Immature natural killer cell (primary cell): ENCODE measurements around the gene MGAT4A. TPM values are rescaled to one million over a fixed set of nuclear protein-coding genes. Genes with fewer than 3 reads are reported as not detected.

ENCODE experiments used
- DNase-seq, 3 donors: peaks; one replicate each; pipeline ENCODE4 v3.0.0; 2022; ENCODE audit warnings: mixed read lengths in 1 of 3
- H3K27ac Mint-ChIP-seq, 6 donors: one replicate each; pipeline ENCODE4 v1.8.0; 2020; ENCODE audit warnings: mixed read lengths in 6 of 6, mild to moderate bottlenecking in 5 of 6, inconsistent platforms in 4 of 6, moderate library complexity in 3 of 6
- H3K27me3 Mint-ChIP-seq, 3 donors: one replicate each; pipeline ENCODE4 v1.8.0; 2020 to 2021; ENCODE audit warnings: low read depth in 3 of 3, mild to moderate bottlenecking in 3 of 3, mixed read lengths in 3 of 3, moderate library complexity in 3 of 3, inconsistent platforms in 1 of 3
- H3K36me3 Mint-ChIP-seq, 3 donors: one replicate each; pipeline ENCODE4 v1.8.0; 2020; ENCODE audit warnings: mixed read lengths in 3 of 3, inconsistent platforms in 2 of 3, mild to moderate bottlenecking in 2 of 3
- H3K4me1 Mint-ChIP-seq, 2 donors: one replicate each; pipeline ENCODE4 v1.8.0; 2020; ENCODE audit warnings: inconsistent platforms in 2 of 2, mild to moderate bottlenecking in 2 of 2, mixed read lengths in 2 of 2, moderate library complexity in 1 of 2
- H3K4me3 Mint-ChIP-seq, 5 donors: one replicate each; pipeline ENCODE4 v1.8.0; 2020; ENCODE audit warnings: mild to moderate bottlenecking in 5 of 5, mixed read lengths in 5 of 5, inconsistent platforms in 3 of 5, moderate library complexity in 3 of 5
- H3K9me3 Mint-ChIP-seq, 6 donors: one replicate each; pipeline ENCODE4 v1.8.0; 2020; ENCODE audit warnings: mild to moderate bottlenecking in 6 of 6, mixed read lengths in 6 of 6, inconsistent platforms in 4 of 6, moderate library complexity in 3 of 6
- polyA plus RNA-seq, 3 donors: library from polyadenylated mRNA; unstranded; fragments of 300-500 nt; fragmentation: Illumina TruSeq; gene quantifications; one replicate each; pipeline ENCODE4 v1.2.3, GENCODE V29; 2021

The MGAT4A gene
- polyA plus RNA-seq, 3 donors from 2014 or later, result 113 to 155 (median 128) TPM

- H3K27ac Mint-ChIP-seq, result peak overlapping the region in 2 of 6 donors; percentile 2 to 60
- H3K27me3 Mint-ChIP-seq, result peaks cover 4 to 13% (median 10%) of the 10 kb centered on the region in 3 donors
- H3K9me3 Mint-ChIP-seq, result no peaks in the 10 kb centered on the region
- DNase-seq, result no peak
- H3K4me3 Mint-ChIP-seq, result no peak overlapping the region
- peaks cover 0 to 11% of the 10 kb centered on the region in 2 donors for H3K4me1 Mint-ChIP-seq
- peaks cover 14 to 46% (median 15%) of the 10 kb centered on the region in 3 donors for H3K36me3 Mint-ChIP-seq
Measured at GRCh38 chr2:98571796-98572195, 159.1 kb downstream of the MGAT4A start.

GRCh38 chr2:98571121-98571701 is 159.7 kb downstream of the MGAT4A start:
- Mint-ChIP-seq H3K9me3 (no peaks in the 10 kb centered on the region), H3K27ac (peak overlapping the region in 2 of 6 donors; percentile 7 to 19), H3K27me3 (peaks cover 4 to 14% (median 13%) of the 10 kb centered on the region in 3 donors), H3K4me1 (peaks cover 0 to 11% of the 10 kb centered on the region in 2 donors), H3K36me3 (peaks cover 18 to 45% (median 20%) of the 10 kb centered on the region in 3 donors), H3K4me3 (no peak overlapping the region)
- DNase-seq, result no peak

GRCh38 chr2:98570356-98570755 is 160.6 kb downstream of the MGAT4A start:
- Mint-ChIP-seq H3K4me1 (peaks cover 0 to 11% of the 10 kb centered on the region in 2 donors), H3K4me3 (no peak overlapping the region)

GRCh38 chr2:98569915-98570314 is 161.0 kb downstream of the MGAT4A start:
- Mint-ChIP-seq H3K4me3 (no peak overlapping the region), H3K27ac (peak overlapping the region; percentile 55 to 78 (median 70)), H3K36me3 (peaks cover 14 to 45% (median 30%) of the 10 kb centered on the region in 3 donors), H3K4me1 (peaks cover 0 to 11% of the 10 kb centered on the region in 2 donors), H3K27me3 (peaks cover 4 to 17% (median 12%) of the 10 kb centered on the region in 3 donors), H3K9me3 (no peaks in the 10 kb centered on the region)
- DNase-seq, result no peak

More at GRCh38 chr2:98570356-98570755, 160.6 kb downstream of the MGAT4A start:
- Mint-ChIP-seq H3K27ac (peak overlapping the region in 4 of 6 donors; percentile 21 to 78 (median 72)), H3K36me3 (peaks cover 14 to 45% (median 28%) of the 10 kb centered on the region in 3 donors), H3K27me3 (peaks cover 4 to 17% (median 12%) of the 10 kb centered on the region in 3 donors), H3K9me3 (no peaks in the 10 kb centered on the region)
- no peak for DNase-seq

- Mint-ChIP-seq H3K4me1 (peaks cover 0 to 11% of the 10 kb centered on the region in 2 donors), H3K4me3 (no peak overlapping the region), H3K9me3 (no peaks in the 10 kb centered on the region), H3K27me3 (peaks cover 4 to 17% (median 12%) of the 10 kb centered on the region in 3 donors), H3K36me3 (peaks cover 14 to 46% (median 30%) of the 10 kb centered on the region in 3 donors), H3K27ac (peak overlapping the region; percentile 55 to 78 (median 70))
- peak; percentile 49 to 57 (median 53) for DNase-seq
Measured at GRCh38 chr2:98569197-98569793, 161.6 kb downstream of the MGAT4A start.

Other genes with a start within 250 kb of the MGAT4A start
- gene COA5, start 122.6 kb downstream of the MGAT4A start, polyA plus RNA-seq, result 10 to 100 TPM; 34.0 to 54.6 (median 37.5) TPM
- 10 to 100 TPM; 42.1 to 73.4 (median 58.6) TPM for gene UNC50, start 122.5 kb downstream of the MGAT4A start, polyA plus RNA-seq
- gene CRACDL, start 205.1 kb upstream of the MGAT4A start, polyA plus RNA-seq, result under 1 TPM in 2 of 3 donors, not detected in 1; 0.40 to 0.80 TPM